22Rv1 (cell line): ENCODE data around the gene CORIN.

Experiments
- H3K27ac ChIP-seq: fragments of 450-650 bp; 2 replicates; pipeline ENCODE4 v1.5.1; 2017
- ZFX ChIP-seq: fragments of 450-650 bp; IDR thresholded peaks from 2 replicates; pipeline ENCODE4 v1.6.1; 2017; ENCODE audit warnings: antibody characterized with exemption, borderline replicate concordance
- TF ChIP-seq, protein P1 (sequence below): fragments of 450-650 bp; IDR thresholded peaks from 2 replicates; pipeline ENCODE4 v1.5.1; 2017; ENCODE audit warnings: mild to moderate bottlenecking

Gene CORIN

DNA sequence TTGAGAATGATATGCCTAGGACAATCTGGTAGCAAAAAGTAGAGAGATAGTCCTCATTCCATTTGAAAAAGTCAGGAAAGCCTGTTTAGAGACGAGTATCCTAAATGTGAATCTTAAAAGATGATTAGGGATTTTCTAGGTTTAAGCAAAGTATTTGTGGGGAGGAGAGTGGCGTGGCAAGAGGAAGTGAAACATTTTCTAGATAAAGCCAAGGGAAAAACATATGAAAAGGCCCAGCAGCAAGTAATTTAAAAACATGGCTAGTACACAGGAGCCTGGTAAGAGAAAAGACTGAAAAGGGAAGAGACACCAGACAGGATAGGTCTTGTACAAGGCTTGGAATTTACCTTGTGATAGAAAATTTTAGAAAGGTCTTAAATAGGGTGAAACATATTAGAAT lies 45.9 kb downstream of the CORIN start:
- TF ChIP-seq, protein P1, sequence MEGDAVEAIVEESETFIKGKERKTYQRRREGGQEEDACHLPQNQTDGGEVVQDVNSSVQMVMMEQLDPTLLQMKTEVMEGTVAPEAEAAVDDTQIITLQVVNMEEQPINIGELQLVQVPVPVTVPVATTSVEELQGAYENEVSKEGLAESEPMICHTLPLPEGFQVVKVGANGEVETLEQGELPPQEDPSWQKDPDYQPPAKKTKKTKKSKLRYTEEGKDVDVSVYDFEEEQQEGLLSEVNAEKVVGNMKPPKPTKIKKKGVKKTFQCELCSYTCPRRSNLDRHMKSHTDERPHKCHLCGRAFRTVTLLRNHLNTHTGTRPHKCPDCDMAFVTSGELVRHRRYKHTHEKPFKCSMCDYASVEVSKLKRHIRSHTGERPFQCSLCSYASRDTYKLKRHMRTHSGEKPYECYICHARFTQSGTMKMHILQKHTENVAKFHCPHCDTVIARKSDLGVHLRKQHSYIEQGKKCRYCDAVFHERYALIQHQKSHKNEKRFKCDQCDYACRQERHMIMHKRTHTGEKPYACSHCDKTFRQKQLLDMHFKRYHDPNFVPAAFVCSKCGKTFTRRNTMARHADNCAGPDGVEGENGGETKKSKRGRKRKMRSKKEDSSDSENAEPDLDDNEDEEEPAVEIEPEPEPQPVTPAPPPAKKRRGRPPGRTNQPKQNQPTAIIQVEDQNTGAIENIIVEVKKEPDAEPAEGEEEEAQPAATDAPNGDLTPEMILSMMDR = no peak
- TF ChIP-seq ZFX = no peak
- H3K27ac ChIP-seq = no peak overlapping the region

DNA sequence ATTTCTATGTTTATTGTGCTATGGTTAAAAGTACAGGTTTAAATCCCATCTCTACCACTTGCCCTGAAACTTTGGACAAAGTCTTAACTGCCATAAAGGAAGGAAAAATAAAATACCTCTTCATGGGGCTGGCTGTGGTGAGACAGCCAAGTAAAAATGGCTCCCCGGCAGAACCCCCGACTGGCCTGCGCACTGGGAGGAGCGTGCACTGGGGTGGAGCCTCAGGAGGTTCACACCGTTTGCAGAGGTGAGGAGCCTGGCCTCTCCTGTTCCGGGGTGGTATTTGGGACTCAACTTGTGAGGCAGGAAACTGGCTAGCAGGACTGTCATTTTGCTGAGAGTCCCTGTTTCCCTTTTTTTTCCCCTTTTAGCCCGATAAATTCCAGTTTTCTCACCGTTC lies 47.8 kb downstream of the CORIN start:
- TF ChIP-seq ZFX = no peak
- TF ChIP-seq, protein P1 = no peak
- H3K27ac ChIP-seq = no peak overlapping the region

DNA sequence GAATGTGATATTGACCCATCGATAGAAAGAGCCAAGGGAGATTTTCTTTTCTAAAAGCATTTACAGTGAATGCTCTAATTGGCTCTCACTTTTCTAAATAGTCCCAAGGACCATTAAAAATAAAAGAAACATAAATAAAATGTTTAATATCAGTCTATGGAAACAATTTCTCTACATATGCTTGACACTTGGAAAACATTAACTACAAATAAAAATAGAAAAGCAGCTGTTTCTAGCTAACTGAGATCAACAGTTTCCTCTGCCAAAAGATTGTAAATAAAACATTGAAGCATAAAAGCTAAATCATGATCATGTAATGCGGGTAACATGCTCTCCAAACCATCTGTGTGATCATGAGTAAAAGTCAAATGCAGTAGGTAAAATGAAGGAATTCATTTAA lies 49.7 kb downstream of the CORIN start:
- H3K27ac ChIP-seq = no peak overlapping the region
- TF ChIP-seq, protein P1 = no peak
- TF ChIP-seq ZFX = no peak

DNA sequence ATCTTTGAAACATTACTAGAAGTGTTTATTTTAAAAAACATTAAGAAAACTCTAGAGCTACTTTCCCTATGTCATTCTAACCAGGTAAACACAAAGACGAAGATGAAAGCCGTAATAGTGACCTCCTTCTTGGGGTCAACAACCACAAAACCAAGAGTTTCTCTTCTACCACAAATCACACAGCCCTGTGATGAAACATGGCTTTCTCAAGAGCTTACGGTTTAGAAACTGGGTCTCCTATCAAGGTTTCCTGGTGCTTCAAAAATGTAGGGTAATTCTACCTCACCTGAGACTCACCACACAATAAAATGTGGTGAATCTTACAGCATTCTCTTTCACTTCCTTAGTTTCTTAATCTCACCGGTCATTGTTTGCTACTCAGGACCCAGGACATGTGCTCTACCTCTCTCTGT lies 50.9 kb downstream of the CORIN start:
- no peak overlapping the region for H3K27ac ChIP-seq
- no peak for TF ChIP-seq ZFX
- TF ChIP-seq, protein P1 = no peak

DNA sequence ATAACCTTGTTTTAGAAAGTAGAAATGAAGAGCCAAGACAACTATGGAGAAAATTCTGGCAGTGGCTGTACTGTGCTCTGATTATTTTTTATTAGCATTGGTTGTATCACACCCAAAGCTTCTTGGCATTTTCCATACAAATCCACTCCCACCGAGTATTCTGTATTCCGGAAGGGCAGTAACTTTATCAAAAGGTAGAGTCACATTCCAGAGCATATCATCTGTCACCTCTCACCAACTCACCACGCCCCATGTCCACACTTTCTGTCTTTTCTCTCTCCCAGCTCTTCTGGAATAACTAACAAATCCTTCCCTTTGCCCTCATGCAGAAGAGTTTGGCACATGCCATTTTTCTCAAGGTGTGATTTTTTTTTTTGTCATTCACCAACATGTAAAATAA lies 52.7 kb downstream of the CORIN start:
- H3K27ac ChIP-seq = no peak overlapping the region
- TF ChIP-seq, protein P1 = no peak
- no peak for TF ChIP-seq ZFX

DNA sequence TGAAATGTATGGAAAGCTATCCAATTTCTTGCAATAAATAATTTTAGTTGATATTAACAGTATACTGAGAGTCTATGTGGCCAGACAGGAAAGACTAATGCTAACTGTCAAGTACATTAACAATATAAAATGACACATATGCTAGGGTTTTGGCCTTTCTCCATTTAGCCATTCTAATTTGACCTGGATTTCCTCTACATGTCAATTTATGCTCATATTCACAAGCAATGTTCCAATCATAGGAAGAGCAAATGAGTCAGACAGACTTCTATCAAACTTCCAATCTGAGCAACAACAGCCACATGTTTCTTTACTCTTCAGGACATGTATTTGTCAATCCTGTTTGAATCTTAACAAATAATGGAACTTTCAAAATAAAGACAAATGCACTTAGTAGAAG lies 53.6 kb downstream of the CORIN start:
- TF ChIP-seq, protein P1 = no peak
- TF ChIP-seq ZFX = no peak

DNA sequence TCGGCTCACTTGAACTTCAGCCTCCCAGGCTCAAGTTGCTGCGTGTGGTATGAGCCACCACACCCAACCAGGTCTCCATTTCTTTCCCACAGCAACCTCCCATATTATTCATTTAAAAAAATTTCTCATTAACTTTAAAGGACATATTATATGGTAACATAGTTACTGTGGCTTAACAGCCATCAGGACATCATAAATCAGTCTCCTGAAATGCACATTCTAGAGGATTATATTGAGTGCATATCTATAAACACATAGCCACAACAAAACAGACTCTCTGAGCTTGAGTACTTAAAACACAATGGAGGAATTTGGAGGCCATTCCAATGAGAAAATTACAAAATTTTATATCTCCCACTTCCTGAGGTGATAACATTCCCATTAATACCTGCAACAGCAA lies 61.5 kb downstream of the CORIN start:
- no peak for TF ChIP-seq ZFX
- TF ChIP-seq, protein P1 = no peak
- H3K27ac ChIP-seq = no peak overlapping the region

More for the DNA sequence above, 53.6 kb downstream of the CORIN start:
- no peak overlapping the region for H3K27ac ChIP-seq
